ENCODE data around the gene CEP44.
"Not testable (repeated sequence)": the region's sequence is repeated elsewhere in the genome, so short reads cannot be mapped to it uniquely, and the experiment has no call there.

The CEP44 gene

GRCh38 chr4:174283507-174284471, at the start of gene CEP44, which contains the start of gene FBXO8:
TSS of gene CEP44 (plus strand) at chr4:174283911. CDS start at chr4:174299122, 15,211 bp downstream.
TSS of gene FBXO8 (minus strand) at chr4:174283667. CDS start at chr4:174263092, 20,575 bp downstream.
- peak; percentile 69 for DNase-seq (ENCODE audit: low spot score)

GRCh38 chr4:174236359-174236758, 47.4 kb upstream of the CEP44 start:
- no peak for DNase-seq (ENCODE audit: low spot score)

- no peak for DNase-seq (ENCODE audit: low spot score)
Measured at GRCh38 chr4:174241162-174241561, 42.5 kb upstream of the CEP44 start.

GRCh38 chr4:174244441-174244840, 39.3 kb upstream of the CEP44 start:
- DNase-seq (ENCODE audit: low spot score) = no peak

- no peak for DNase-seq (ENCODE audit: low spot score)
Measured at GRCh38 chr4:174245714-174246113, 38.0 kb upstream of the CEP44 start.

- no peak for DNase-seq (ENCODE audit: low spot score)
Measured at GRCh38 chr4:174248407-174248806, 35.3 kb upstream of the CEP44 start.

- DNase-seq (ENCODE audit: low spot score) = no peak
Measured at GRCh38 chr4:174252412-174252811, 31.3 kb upstream of the CEP44 start.

GRCh38 chr4:174254613-174255012, 29.1 kb upstream of the CEP44 start:
- DNase-seq (ENCODE audit: low spot score) = no peak

GRCh38 chr4:174255374-174255773, 28.3 kb upstream of the CEP44 start:
- no peak for DNase-seq (ENCODE audit: low spot score)

GRCh38 chr4:174255786-174256185, 27.9 kb upstream of the CEP44 start:
- DNase-seq (ENCODE audit: low spot score) = no peak

- DNase-seq (ENCODE audit: low spot score) = no peak
Measured at GRCh38 chr4:174256277-174256713, 27.4 kb upstream of the CEP44 start.

GRCh38 chr4:174259580-174259979, 24.1 kb upstream of the CEP44 start:
- DNase-seq (ENCODE audit: low spot score) = no peak

GRCh38 chr4:174260099-174260498, 23.6 kb upstream of the CEP44 start:
- no peak for DNase-seq (ENCODE audit: low spot score)

- DNase-seq (ENCODE audit: low spot score) = not testable (repeated sequence)
Measured at GRCh38 chr4:174261432-174261831, 22.3 kb upstream of the CEP44 start.

- DNase-seq (ENCODE audit: low spot score) = no peak
Measured at GRCh38 chr4:174262624-174263444, 20.9 kb upstream of the CEP44 start.

GRCh38 chr4:174263445-174263736, 20.3 kb upstream of the CEP44 start:
- no peak for DNase-seq (ENCODE audit: low spot score)

- DNase-seq (ENCODE audit: low spot score) = no peak
Measured at GRCh38 chr4:174265916-174266315, 17.8 kb upstream of the CEP44 start.

GRCh38 chr4:174266416-174266815, 17.3 kb upstream of the CEP44 start:
- DNase-seq (ENCODE audit: low spot score) = no peak

- DNase-seq (ENCODE audit: low spot score) = no peak
Measured at GRCh38 chr4:174273930-174274329, 9.8 kb upstream of the CEP44 start.

GRCh38 chr4:174274436-174274835, 9.3 kb upstream of the CEP44 start:
- DNase-seq (ENCODE audit: low spot score) = no peak

- no peak for DNase-seq (ENCODE audit: low spot score)
Measured at GRCh38 chr4:174275101-174275500, 8.6 kb upstream of the CEP44 start.

GRCh38 chr4:174277433-174277832, 6.3 kb upstream of the CEP44 start:
- DNase-seq (ENCODE audit: low spot score) = no peak

GRCh38 chr4:174278467-174278866, 5.2 kb upstream of the CEP44 start:
- no peak for DNase-seq (ENCODE audit: low spot score)

Measured in CD4-positive, alpha-beta T cell treated with Interleukin-15 for 4 hours (primary cell).